Daoy (cell line): Measurements from ENCODE around the gene SBNO2. TPM values are rescaled to one million over a fixed set of nuclear protein-coding genes. Genes with fewer than 3 reads are reported as not detected.
A peak's percentile ranks its signal among the peaks of the same experiment; 100 is the strongest.
"Not testable (repeated sequence)": the region's sequence is repeated elsewhere in the genome, so short reads cannot be mapped to it uniquely, and the experiment has no call there.

Experiments
- DNase-seq: peaks from one replicate; pipeline ENCODE4 v3.0.0-alpha.2; 2015; ENCODE audit warnings: low read depth
- total RNA-seq: library from RNA; depleted of rRNA; stranded (reverse); fragments of >200 nt; shearing (Covaris generic); gene quantifications from 2 replicates; pipeline ENCODE4 v1.2.3, GENCODE V29; 2014

SBNO2 gene
- total RNA-seq, 1 experiment from 2014 or later = 37.7 TPM

DNA sequence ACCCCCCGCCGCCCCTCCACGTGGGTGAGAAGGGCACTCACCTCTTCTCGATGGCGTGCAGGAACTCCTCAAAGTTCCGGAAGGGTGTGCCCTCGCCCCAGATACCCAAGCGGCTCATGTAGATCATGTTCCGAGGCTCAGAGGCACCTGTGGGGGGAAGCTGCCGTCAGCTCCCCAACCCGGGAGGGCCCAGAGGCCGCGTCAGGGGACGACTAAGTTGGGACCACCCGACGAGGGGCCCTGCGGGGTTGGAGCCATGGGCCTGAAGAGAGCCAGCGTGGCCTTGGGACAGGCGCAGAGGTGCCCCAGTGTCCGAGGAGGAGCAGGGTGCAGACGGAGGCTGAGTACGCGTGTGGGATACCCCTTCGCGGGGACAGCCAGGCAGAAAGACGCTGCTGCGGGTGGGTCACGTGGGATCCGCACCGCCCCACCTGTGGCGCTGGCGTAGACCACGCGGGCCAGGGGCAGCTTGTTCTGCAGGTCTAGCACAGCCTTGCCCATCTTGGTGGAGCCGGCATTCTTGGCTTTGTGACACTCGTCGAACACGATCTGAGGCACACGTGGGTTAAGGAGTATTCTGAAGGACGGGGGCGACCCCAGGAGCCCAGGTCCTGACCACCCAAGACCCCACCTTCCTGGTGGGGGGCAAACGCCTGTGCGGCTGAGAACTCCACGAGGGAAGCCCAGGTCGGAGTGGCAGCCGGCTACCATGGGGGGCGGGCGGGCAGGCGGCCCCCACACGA is 54.4 kb downstream of the SBNO2 start:
- no peak for DNase-seq

DNA sequence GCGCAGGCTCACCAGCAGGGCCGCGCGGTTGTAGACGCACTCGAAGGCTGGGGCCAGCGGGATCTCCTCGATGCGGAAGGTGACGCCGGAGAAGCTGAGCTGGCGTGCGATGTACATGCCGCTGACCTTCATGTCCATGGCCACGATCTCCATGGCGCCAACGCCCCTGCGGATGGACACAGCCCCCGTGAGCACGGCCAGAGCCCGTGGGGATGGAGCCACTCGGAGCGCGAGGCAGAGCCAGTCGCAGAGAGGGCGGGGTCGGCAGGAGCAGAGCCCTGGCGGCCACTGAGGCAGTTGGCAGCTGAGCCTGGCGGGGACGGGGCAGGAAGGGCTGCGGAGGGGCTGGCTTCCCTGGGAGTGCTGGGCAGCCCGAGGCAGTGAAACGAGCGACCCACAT is 55.1 kb downstream of the SBNO2 start:
- no peak for DNase-seq

DNA sequence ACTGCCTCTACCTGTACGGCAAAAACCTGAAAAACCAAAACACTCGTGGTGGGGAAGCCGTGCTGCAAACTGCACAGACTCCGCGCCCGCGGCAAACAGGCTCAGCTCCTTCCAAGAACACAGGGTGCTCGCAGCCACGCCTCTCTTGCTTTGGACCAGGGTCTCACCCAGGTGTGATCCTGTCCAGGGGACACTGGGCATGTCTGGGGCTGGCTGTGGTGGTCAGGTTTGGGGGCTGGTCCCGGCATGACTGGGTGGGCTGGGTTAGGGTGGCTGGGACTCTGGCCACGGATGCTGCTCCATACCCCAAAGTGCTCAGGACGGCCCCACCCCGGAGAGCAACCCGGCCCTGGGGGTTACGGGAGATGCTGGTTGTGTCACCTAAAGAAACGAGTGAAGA is 56.4 kb downstream of the SBNO2 start:
- no peak for DNase-seq

DNA sequence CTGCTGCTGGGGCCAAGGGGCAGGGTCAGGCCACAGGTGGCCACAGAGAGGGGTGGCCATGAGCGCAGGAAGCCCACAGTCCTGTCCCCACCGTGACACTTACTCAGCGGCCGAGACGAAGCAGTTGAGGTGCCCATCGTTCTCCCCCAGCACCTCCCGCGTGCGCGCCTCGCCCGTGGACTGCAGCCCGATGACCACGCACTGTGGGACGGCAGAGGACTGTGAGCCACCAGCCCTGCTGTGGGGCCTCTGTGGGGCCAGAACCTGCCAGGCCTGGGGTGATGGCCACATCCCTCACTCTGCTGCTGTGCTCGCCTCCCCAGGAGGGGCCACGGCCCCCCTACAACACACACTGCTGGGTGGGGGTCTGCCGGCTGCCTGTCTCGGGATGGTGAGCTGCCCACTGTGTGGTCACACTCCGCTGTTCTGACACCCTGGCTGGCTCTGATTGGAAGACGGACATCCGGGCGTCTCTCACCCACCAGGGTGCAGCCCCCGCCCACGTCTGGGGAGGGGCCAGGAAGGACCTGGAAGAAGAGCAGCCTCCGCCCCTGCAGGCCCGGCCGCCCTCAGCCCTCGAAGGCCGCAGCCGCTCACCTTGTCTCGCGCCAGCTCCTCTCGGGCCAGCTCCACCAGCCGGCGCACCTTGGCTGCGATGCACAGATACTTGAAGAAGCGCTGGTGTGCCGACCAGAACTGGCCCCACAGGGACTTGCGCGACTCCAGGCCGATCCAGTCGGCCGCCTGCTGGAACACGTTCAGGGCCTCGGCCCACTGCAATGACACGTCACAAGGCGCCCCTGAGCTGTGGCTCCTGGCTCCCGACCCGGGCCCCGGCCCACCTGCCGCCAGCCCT is 57.1 kb downstream of the SBNO2 start:
- no peak for DNase-seq

DNA sequence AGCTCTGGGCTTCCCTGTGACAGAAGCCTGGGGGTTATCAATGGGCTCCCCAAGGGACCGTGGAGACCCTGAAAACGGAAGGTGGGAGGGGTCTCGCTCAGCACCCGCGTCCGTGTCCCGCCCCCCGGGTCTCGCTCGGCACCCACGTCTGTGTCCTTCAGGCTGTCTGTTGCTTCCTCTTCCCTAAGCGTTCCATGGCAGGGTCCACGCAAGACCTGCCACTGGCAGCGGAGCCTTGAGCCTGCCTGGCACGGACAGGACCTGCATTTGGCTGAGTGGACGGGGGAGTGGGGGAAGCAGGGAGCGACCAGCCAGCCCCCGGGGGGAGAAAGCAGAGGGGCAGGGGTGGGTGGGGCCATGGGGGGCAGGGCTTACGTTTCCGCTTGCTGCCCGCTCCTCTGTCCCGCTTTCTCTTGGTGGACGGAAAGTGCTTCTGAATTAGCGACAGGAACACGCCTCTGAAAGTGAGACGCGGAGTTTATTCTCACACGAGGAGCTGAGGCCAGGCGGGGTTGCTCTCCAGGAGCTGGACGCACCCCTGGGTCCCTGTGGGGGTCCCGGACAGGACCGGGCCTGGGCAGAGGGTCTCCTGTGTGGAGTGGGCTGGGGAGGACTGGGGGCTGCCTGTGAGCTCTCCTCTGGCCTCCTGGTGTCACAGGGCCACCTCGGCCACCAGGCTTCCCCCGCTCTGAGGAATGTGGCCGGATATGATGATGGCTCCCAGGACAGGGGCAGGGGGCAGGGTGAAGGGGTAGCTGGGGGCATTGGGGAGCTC is 58.2 kb downstream of the SBNO2 start:
- DNase-seq = no peak

DNA sequence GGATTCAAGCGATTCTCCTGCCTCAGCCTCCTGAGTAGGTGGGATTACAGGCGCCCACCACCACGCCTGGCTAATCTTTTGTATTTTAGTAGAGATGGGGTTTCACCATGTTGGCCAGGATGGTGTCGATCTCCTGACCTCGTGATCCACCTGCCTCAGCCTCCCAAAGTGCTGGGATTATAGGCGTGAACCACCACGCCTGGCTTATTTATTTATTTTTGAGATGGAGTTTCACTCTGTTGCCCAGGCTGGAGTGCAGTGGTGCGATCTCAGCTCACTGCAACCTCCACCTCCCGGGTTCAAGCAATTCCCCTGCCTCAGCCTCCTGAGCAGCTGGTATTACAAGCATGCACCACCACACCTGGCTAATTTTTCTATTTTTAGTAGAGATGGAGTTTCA is 59.3 kb downstream of the SBNO2 start:
- DNase-seq = not testable (repeated sequence)

DNA sequence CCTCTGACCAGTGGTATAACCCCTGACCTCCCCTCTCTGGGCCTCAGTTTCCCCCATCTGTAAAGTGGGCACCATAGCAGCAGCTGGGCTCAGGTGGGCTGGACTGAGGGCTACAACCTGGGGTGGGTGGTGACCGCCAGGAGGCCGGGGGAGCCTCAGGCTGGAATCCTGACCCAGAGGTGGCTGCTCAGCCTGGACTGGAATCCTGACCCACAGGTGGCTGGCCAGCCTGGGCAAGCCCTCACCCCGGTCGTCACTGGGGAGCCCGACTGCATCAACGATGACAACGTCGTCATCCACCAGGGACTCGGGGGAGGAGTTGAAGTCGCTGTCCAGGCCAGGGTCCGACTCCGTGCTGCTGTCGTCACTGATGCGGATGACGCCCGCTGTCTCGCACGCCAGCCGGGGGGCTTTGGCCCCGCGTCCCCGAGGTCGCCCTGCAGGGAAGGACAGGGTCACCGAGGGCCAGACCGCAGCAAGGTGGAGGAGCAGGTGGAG is 60.0 kb downstream of the SBNO2 start:
- no peak for DNase-seq

DNA sequence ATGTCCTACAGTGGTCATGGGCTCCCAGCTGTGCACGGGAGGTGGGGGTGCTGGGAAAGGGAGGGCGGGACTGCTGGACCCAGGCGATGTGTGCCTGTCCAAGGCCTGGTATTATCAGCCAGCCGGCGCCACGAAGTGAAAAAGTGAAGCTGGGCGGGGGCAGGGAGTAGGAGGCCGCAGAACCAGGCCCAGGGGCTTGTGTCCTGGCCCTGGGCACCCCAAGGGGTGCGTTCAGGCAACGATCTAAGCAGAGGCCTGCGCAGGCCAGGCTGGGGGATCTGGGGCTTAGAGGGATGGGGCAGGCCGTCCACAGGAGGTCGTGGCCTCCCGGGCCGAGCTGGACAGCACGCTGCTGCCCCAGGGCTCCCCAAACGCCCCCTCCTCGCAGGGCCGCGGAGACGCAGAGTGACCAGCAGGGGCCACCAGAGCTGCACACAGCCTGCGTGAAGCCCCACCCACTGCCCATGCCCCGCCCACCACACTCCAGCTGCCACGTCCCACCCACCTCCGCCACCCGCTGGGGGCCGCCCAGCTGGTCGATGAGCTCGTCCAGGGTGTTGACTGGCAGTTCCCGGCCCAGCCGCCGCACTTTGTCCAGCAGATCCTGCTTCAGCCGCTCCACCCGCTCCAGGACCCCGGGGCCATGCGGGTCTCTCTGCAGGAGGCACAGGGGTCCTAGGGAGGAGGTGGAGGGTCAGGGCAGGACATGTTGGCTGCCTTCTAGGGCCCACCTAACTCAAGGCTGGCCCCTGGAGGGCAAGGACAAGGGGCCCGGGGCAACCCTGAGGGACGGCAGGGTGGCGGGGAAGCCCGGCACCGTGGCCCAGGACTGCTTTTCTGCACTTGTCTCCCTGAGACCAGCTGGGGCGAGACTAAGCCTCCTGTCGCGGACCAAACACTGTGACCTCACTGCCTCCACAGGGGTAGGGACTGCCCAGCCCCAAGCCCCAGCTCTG is 60.8 kb downstream of the SBNO2 start:
- peak; percentile 98 for DNase-seq

DNA sequence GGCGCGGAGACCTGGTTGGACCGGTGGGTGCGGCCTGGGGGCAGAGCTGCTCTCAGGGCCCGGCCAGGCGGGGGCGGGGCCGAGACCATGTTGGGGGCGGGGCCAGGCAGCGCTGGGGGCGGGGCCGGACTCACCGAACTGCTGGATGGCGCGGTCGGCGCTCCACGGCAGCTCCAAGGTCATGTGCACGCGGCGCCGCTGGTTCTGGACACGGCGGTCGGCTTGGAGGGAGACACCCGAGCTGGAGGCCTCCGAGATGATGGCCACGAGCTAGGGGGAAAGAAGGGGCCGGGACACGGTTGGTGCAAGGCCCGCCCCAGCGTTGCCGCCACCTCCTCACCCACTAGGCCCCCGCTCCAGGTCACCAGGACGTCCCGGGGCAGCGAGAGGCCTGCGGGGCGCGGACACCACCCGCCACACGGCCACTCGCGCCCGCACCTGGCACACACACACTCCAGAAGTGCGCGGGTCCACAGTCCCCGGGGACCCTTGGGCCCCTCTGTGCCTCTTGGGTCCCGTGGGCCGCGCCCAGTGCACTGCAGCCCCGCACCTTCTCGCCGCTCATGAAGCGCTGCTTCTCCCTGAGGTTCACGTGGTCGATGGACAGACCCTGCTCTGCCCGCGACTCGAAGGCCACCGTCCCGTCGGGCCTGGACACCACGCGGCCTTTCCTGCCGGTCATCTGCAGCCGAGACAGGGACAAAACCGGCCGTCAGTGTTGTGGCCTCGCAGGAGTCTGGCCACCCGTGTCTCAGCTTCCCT is 61.6 kb downstream of the SBNO2 start:
- DNase-seq = no peak

DNA sequence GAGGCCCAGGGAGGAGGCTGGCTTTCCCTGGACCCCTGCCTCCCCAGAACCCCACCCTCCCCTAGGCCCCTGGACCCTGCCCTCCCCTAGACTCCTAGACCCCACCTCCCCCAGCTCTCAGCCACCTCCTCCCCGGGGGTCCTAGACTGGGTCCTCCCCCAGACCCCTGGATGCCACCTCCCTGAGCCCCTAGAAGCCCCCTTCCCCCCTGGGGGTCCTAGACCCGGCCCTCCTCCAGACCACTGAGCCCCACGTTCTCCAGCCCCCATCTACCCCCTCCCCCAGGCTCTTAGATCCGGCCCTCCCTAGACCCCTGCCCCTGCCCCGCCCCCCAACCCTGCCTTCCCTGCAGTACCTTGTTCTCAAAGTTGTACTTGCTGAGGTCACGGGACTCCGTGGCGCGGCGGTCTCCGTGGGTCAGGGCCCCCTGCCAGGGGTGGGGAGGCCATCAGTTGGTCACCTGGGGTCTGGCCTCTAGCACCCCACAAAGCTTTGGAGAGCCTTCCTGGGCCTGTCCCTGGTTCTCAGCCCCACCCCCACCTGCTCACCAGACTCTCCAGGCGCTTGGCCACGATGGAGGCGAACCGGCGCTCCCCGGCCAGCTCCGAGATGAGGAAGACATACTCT is 62.3 kb downstream of the SBNO2 start:
- DNase-seq = no peak

DNA sequence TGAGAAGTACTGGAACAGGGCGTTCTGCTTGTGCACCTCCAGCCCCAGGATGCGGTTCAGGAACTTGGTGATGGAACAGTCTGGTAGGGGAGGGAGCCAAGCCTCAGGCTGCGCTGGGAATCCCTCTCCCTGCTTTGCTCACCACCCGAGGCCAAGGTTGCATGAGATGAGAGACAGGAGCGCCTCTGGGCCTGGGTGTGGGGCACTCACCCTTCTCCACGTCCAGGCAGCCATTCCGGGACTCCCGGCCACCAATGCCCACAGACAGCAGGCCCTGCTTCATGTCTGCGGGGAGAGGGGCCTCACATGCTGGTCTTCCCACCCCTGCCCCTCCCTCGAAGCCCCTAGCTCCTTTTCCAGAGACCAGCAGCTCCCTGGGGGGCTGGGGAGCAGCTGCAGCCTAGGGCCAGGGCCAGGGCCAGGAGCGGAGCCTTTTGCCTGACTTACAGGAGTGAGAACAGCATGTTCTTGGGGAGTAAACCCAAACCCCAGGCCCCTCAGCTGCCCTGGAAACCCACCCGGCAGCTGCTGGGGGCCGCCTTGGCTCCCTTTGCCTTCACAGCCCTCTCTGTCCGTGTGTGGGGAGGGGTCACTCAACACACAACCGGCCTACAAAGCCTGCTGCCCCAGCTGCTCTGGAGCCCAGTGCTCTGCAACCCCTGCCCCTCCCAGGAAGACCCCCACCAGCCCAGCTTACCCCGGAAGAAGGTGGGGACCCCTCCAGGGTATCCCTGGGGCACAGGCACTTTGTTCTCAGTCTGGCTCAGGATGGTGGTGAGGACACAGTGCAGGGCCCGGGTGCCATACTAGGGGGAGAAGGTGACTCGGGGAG is 63.0 kb downstream of the SBNO2 start:
- peak; percentile 42 for DNase-seq

DNA sequence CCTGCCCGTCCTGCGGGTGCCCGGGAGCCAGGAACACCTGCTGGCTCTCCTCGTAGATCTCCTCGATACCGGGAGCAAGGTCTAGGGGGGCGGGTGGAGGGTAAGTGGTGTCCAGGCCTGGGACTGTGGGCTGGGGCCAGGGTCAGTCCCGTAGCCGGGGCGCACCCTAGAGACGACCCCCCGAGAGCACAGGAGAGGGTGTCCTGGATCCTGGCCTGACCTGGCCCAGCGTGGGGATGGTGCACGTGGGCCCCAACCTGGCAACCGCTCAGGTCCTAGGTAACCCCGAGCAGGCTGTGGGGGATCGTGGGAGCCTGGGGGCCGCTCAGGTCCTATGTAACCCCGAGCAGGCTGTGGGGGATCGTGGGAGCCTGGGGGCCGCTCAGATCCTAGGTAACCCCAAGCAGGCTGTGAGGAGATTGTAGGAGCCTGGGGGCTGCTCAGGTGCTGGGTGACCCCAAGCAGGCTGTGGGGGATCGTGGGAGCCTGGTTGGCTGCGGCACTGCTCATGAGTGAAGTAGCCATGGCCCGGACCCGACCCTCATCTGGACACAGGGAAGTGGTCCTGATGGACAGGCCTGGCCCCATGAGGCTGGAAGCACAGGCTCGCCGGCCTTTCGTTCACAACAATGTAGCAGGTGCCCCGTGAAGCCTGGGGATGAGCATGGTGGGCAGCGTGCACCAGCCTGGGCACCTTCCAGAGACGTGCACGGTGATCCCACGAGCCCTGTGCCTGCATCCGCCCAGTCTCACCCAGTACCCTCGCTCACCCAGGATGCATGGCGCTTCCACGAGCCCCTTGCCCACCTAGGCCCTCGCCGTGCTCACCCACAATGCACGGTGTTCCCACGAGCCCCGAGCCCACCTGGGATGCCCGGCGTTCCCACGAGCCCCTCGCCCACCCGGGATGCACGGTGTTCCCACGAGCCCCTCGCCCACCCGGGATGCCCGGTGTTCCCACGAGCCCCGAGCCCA is 64.1 kb downstream of the SBNO2 start:
- DNase-seq = no peak

DNA sequence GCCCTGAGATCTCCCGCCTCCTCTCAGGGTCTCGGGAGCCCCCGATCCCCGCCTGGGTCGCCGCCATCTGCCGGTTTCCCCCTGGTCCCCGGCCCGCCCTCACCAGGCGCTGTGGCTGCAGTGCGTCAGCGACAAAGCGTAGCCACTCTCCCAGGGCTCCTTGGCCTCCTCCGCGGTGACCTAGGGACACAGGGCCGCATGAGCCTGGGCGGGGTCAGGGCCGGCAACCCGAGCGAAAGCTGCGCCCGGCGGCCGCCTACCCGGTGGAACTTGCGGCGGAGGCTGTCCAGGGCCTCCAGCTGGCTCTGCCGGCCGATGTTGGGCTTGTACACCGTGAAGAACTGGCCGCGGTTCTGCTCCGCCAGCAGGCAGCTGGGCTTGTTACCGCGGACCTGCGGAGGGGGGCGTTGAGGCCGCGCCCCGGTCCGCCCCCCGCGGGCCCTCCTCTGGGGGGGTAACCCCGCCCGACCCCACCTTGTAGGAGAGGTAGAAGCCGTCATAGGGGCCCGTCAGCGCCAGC is 65.0 kb downstream of the SBNO2 start:
- no peak for DNase-seq

DNA sequence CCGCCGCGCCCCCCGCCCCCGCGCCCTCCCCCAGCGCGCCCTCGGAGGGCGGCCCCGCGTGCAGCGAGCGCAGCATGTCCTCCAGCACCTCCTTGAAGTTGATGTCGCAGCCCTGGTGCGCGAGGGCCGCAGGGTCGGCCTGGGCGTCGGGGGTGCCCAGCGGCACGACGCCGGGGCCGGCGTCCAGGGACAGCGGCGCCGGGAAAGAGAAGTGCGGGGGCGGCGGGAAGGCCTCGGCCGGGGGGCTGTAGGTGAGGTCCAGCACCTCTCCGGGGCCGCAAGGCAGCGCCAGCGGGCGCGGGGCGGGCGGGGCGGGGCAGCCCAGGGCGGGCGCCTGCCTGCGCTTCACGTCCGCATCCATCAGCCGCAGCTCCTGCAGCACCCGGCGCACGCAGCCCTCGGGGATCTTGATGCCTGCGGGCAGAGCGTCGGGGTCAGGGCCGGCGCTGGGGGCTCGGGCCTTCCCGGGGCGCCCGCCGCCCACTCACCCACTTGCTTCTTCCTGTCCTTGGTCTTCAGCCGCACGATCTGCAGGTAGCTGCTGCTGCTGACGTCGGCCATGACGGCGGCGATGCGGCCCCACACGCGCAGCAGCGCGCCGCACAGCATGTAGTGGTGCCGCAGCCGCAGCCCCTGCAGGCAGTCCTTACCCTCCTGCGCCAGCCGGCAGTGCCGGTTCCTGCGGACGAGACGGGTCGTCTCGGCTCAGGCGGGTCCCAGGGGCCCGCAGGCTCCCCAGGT is 65.6 kb downstream of the SBNO2 start:
- DNase-seq = no peak

DNA sequence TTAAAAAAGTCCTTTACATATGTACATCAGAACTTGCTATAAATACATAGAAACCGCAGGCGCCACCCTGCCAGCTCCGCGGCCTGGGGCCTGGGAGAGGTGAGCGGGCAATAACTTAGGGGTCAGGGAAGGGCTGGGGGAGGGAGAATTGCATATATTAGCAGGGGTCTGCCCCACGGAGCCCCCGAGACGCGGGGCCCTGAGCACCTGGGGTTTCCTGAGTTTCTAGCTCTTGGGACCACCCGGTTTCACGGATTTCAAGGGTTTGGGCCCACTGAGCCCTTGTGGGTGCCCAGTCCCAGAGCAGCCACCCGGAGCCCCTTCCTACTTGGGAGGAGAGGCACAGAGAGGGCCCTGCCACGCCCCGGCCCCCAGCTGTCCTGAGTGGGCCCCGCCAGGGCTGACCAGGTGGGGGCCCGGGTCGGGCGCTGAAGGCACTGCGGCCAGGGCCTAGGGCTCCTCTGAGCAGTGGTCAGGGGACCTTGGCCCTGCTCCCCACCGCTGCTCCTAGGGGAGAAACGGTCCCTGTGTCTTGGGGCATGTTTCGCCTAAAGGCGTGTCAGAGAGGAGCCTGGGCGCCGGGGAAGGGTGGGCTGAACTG is 66.3 kb downstream of the SBNO2 start:
- DNase-seq = no peak
